ENCODE measurements around the gene KCNJ15. TPM values are rescaled to one million over a fixed set of nuclear protein-coding genes. Genes with fewer than 3 reads are reported as not detected.

The KCNJ15 gene
- total and polyA plus RNA-seq, 2 experiments from 2014 or later: not detected

DNA sequence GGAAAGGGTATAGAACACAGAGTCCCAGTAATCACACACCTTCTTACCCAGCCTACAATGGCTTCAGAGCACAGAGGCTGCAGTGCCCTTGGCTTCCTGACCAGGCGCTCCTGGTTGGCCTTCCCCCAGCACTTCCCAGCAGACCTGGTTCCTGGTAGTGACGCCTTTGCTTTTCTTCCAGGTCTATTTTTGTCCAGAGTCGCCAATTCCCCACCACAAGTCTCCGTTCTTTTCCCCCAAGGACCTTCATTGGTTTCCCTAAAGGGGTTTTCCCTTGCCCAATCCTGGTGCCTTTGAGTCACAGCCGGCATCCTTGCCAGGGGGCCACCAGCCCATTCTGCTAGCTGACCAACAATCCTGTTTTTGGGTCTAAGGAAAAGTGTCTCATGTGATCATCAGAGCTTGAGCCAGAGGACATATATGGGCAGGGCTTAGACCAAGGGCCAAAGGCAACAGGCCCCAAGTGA is 84.8 kb downstream of the KCNJ15 start (continued):
- TF ChIP-seq REST (IDR thresholded peaks at IDR 0.05; ENCODE audit: unreplicated experiment): no peak
- no peak for TF ChIP-seq EZH2phosphoT487 (IDR thresholded peaks at IDR 0.05; ENCODE audit: unreplicated experiment)

GRCh38 chr21:38342739-38343138 is 85.9 kb downstream of the KCNJ15 start:
- ATAC-seq: no peak

More at GRCh38 chr21:38342739-38343138, 85.9 kb downstream of the KCNJ15 start:
- no peaks in the 10 kb centered on the region for H3F3A ChIP-seq (replicated peaks; ENCODE audit: low read depth)
- no peak overlapping the region for H3K4me3 ChIP-seq
- no peak for DNase-seq (ENCODE audit: low spot score)
- no peak overlapping the region for H3K27ac ChIP-seq (ENCODE audit: low read depth)
- Mint-ChIP-seq H3K9me3 (no peaks in the 10 kb centered on the region), H3K4me1 (no peaks in the 10 kb centered on the region), H3K4me3 (no peak overlapping the region), H3K36me3 (ENCODE audit: low read depth) (no peaks in the 10 kb centered on the region; the same call in 2 of the 3 replicates), H3K27ac (no peak overlapping the region), H3K27me3 (ENCODE audit: insufficient read depth, low read depth, poor library complexity) (no peaks in the 10 kb centered on the region)
- H2AFZ ChIP-seq: no peak overlapping the region
- H3K4me2 ChIP-seq: no peak overlapping the region
- no peaks in the 10 kb centered on the region for H3K36me3 ChIP-seq (ENCODE audit: insufficient read depth)
- no peaks in the 10 kb centered on the region for H3K27me3 ChIP-seq (ENCODE audit: insufficient read depth)
- H3K4me1 ChIP-seq (ENCODE audit: insufficient read depth): no peaks in the 10 kb centered on the region
- no peaks in the 10 kb centered on the region for H4K20me1 ChIP-seq (replicated peaks; ENCODE audit: insufficient read depth)
- TF ChIP-seq ETS1 (IDR thresholded peaks at IDR 0.05) (no peak), JUNB (IDR thresholded peaks at IDR 0.05; ENCODE audit: unreplicated experiment) (no peak), ZNF462 (CRISPR knock-in tag; IDR thresholded peaks at IDR 0.05) (no peak), REST (IDR thresholded peaks at IDR 0.05; ENCODE audit: unreplicated experiment) (no peak), CREB1 (CRISPR knock-in tag; IDR thresholded peaks at IDR 0.05; ENCODE audit: low read depth) (no peak), POLR2AphosphoS5 (IDR thresholded peaks at IDR 0.05; ENCODE audit: low read depth) (no peak), NANOG (IDR thresholded peaks at IDR 0.05; ENCODE audit: borderline replicate concordance) (no peak), EZH2 (IDR thresholded peaks at IDR 0.05; ENCODE audit: low read depth, unreplicated experiment) (no peak), ZNF114 (CRISPR knock-in tag; IDR thresholded peaks at IDR 0.05) (no peak), EZH2phosphoT487 (IDR thresholded peaks at IDR 0.05; ENCODE audit: unreplicated experiment) (no peak)
- peaks cover 8% of the 10 kb centered on the region for H3K9me2 ChIP-seq (ENCODE audit: insufficient read depth)
- H3K79me2 ChIP-seq (replicated peaks; ENCODE audit: insufficient read depth): no peaks in the 10 kb centered on the region

Measured in GM23338 (cell line).